T-helper 17 cell (primary cell): Measurements from ENCODE around the gene MLYCD. TPM values are rescaled to one million over a fixed set of nuclear protein-coding genes. Genes with fewer than 3 reads are reported as not detected.

Experiments used
- ATAC-seq: fragments of 150-1000 bp; cut with Tn5 transposase; 2 replicates; pipeline ENCODE4 v1.10.0; 2021; ENCODE audit warnings: mild to moderate bottlenecking, moderate library complexity
- DNase-seq, 3 donors: peaks; one replicate each; pipeline versions ENCODE4 v3.0.0 to v3.0.0-alpha.2; 2020 to 2021
- H3K9me3 ChIP-seq: one replicate; pipeline ENCODE4 v1.7.0; 2013; ENCODE audit warnings: low read length, mild to moderate bottlenecking; ENCODE audit not compliant: control insufficient read depth, poor library complexity, severe bottlenecking
- H3K27ac Mint-ChIP-seq: one replicate; pipeline ENCODE4 v1.8.0; 2022; ENCODE audit warnings: mild to moderate bottlenecking, moderate library complexity, mixed read lengths
- H3K27me3 Mint-ChIP-seq: one replicate; pipeline ENCODE4 v1.8.0; 2022; ENCODE audit warnings: mixed read lengths
- H3K36me3 Mint-ChIP-seq: one replicate; pipeline ENCODE4 v1.8.0; 2022; ENCODE audit warnings: low read depth, mixed read lengths
- H3K4me1 Mint-ChIP-seq: one replicate; pipeline ENCODE4 v1.8.0; 2022; ENCODE audit warnings: mild to moderate bottlenecking, mixed read lengths
- H3K4me3 Mint-ChIP-seq: one replicate; pipeline ENCODE4 v1.8.0; 2022; ENCODE audit warnings: mild to moderate bottlenecking, moderate library complexity, mixed read lengths
- total RNA-seq, 4 donors: library from RNA in 2 of 4; stranded (reverse) in 2 of 4; gene quantifications; one replicate each; pipeline ENCODE4 v1.2.3 and lab custom pipeline; 2022 to 2026

Gene MLYCD
- total RNA-seq, 2 donors from 2014 or later: 4.7 to 6.2 TPM

GRCh38 chr16:83953796-83954576 lies 55.1 kb downstream of the MLYCD start:
- H3K9me3 ChIP-seq: no peaks in the 10 kb centered on the region
- peak; percentile 36 for ATAC-seq
- H3K27ac Mint-ChIP-seq: no peak overlapping the region

GRCh38 chr16:83954577-83955016 lies 55.7 kb downstream of the MLYCD start:
- DNase-seq (no peak), ATAC-seq (no peak)
- Mint-ChIP-seq H3K4me1 (peaks cover 2% of the 10 kb centered on the region), H3K36me3 (no peaks in the 10 kb centered on the region), H3K4me3 (peak overlapping the region; percentile 41), H3K27me3 (peaks cover 28% of the 10 kb centered on the region), H3K27ac (no peak overlapping the region)
- H3K9me3 ChIP-seq: no peaks in the 10 kb centered on the region

More at GRCh38 chr16:83953796-83954576, 55.1 kb downstream of the MLYCD start:
- Mint-ChIP-seq H3K4me1 (peaks cover 2% of the 10 kb centered on the region), H3K36me3 (no peaks in the 10 kb centered on the region), H3K4me3 (peak overlapping the region; percentile 41), H3K27me3 (peaks cover 28% of the 10 kb centered on the region)
- DNase-seq: no peak

GRCh38 chr16:83955218-83956130 lies 56.6 kb downstream of the MLYCD start:
- Mint-ChIP-seq H3K4me3 (no peak overlapping the region), H3K36me3 (peaks cover 2% of the 10 kb centered on the region), H3K27me3 (peaks cover 28% of the 10 kb centered on the region), H3K27ac (no peak overlapping the region), H3K4me1 (peaks cover 2% of the 10 kb centered on the region)
- ATAC-seq (no peak), DNase-seq (no peak)
- no peaks in the 10 kb centered on the region for H3K9me3 ChIP-seq

GRCh38 chr16:83956336-83957289 lies 57.7 kb downstream of the MLYCD start:
- Mint-ChIP-seq H3K27me3 (peaks cover 28% of the 10 kb centered on the region), H3K4me3 (no peak overlapping the region), H3K27ac (no peak overlapping the region)

GRCh38 chr16:83957296-83957855 lies 58.5 kb downstream of the MLYCD start:
- no peaks in the 10 kb centered on the region for H3K9me3 ChIP-seq
- DNase-seq: no peak
- ATAC-seq: no peak
- peaks cover 2% of the 10 kb centered on the region for H3K36me3 Mint-ChIP-seq
- peaks cover 2% of the 10 kb centered on the region for H3K4me1 Mint-ChIP-seq
- H3K27me3 Mint-ChIP-seq: peaks cover 28% of the 10 kb centered on the region
- H3K27ac Mint-ChIP-seq: no peak overlapping the region
- no peak overlapping the region for H3K4me3 Mint-ChIP-seq

More at GRCh38 chr16:83956336-83957289, 57.7 kb downstream of the MLYCD start:
- H3K9me3 ChIP-seq: no peaks in the 10 kb centered on the region
- peak; percentile 42 to 65 (median 49) for DNase-seq
- Mint-ChIP-seq H3K4me1 (peaks cover 2% of the 10 kb centered on the region), H3K36me3 (peaks cover 2% of the 10 kb centered on the region)
- peak; percentile 73 for ATAC-seq

- DNase-seq (no peak), ATAC-seq (no peak)
- Mint-ChIP-seq H3K4me1 (no peaks in the 10 kb centered on the region), H3K27me3 (peaks cover 28% of the 10 kb centered on the region), H3K27ac (no peak overlapping the region), H3K36me3 (peaks cover 2% of the 10 kb centered on the region), H3K4me3 (no peak overlapping the region)
- H3K9me3 ChIP-seq: no peaks in the 10 kb centered on the region
These were observed 59.4 kb downstream of the MLYCD start for GRCh38 chr16:83958137-83958845.

- H3K36me3 Mint-ChIP-seq: peaks cover 2% of the 10 kb centered on the region
- peaks cover 25% of the 10 kb centered on the region for H3K27me3 Mint-ChIP-seq
- no peaks in the 10 kb centered on the region for H3K9me3 ChIP-seq
- no peak overlapping the region for H3K4me3 Mint-ChIP-seq
- ATAC-seq (no peak), DNase-seq (no peak)
- H3K4me1 Mint-ChIP-seq: no peaks in the 10 kb centered on the region
- no peak overlapping the region for H3K27ac Mint-ChIP-seq
These were observed 60.1 kb downstream of the MLYCD start for GRCh38 chr16:83958846-83959565.

- H3K4me3 Mint-ChIP-seq: no peak overlapping the region
- no peak overlapping the region for H3K27ac Mint-ChIP-seq
- H3K36me3 Mint-ChIP-seq: peaks cover 2% of the 10 kb centered on the region
These were observed 60.9 kb downstream of the MLYCD start for GRCh38 chr16:83959656-83960434.

GRCh38 chr16:83960521-83961249 lies 61.8 kb downstream of the MLYCD start:
- no peak for DNase-seq
- Mint-ChIP-seq H3K36me3 (peaks cover 2% of the 10 kb centered on the region), H3K4me3 (no peak overlapping the region), H3K27ac (no peak overlapping the region), H3K4me1 (no peaks in the 10 kb centered on the region), H3K27me3 (peaks cover 9% of the 10 kb centered on the region)
- H3K9me3 ChIP-seq: no peaks in the 10 kb centered on the region
- no peak for ATAC-seq

More at GRCh38 chr16:83959656-83960434, 60.9 kb downstream of the MLYCD start:
- Mint-ChIP-seq H3K27me3 (peaks cover 16% of the 10 kb centered on the region), H3K4me1 (no peaks in the 10 kb centered on the region)
- H3K9me3 ChIP-seq: no peaks in the 10 kb centered on the region
- ATAC-seq (no peak), DNase-seq (no peak)

GRCh38 chr16:83961591-83961990 lies 62.7 kb downstream of the MLYCD start:
- Mint-ChIP-seq H3K27ac (no peak overlapping the region), H3K27me3 (no peaks in the 10 kb centered on the region), H3K4me3 (no peak overlapping the region), H3K4me1 (no peaks in the 10 kb centered on the region), H3K36me3 (peaks cover 2% of the 10 kb centered on the region)
- DNase-seq (no peak), ATAC-seq (no peak)
- no peaks in the 10 kb centered on the region for H3K9me3 ChIP-seq
